Stimulated activated CD8-positive, alpha-beta memory T cell treated with anti-CD3 and anti-CD28 coated beads, Interleukin-7, amount 100 ng/mL, for 48 hours (primary cell): ENCODE results near the gene NKAIN4.
"Not testable (repeated sequence)": the region's sequence is repeated elsewhere in the genome, so short reads cannot be mapped to it uniquely, and the experiment has no call there.

Experiments used
- DNase-seq, 2 donors: peaks; one replicate each; pipeline ENCODE4 v3.0.0-alpha.2; 2020; ENCODE audit warnings: low read depth in 1 of 2; ENCODE audit errors: extremely low read depth in 1 of 2

The NKAIN4 gene

GRCh38 chr20:63238514-63239125 lies 15.6 kb downstream of the NKAIN4 start:
- no peak for DNase-seq

GRCh38 chr20:63238031-63238430 lies 16.2 kb downstream of the NKAIN4 start:
- DNase-seq, result no peak

- DNase-seq, result no peak
Measured at GRCh38 chr20:63236116-63236837, 18.0 kb downstream of the NKAIN4 start.

GRCh38 chr20:63235399-63235983 lies 18.8 kb downstream of the NKAIN4 start, which contains the start of gene BIRC7:
Gene BIRC7 (plus strand): TSS chr20:63235905. CDS start chr20:63236097, 192 bp downstream.
- DNase-seq, result no peak

GRCh38 chr20:63234693-63235398 lies 19.4 kb downstream of the NKAIN4 start:
- no peak for DNase-seq

GRCh38 chr20:63233924-63234323 lies 20.3 kb downstream of the NKAIN4 start:
- no peak for DNase-seq

GRCh38 chr20:63233061-63233344 lies 21.3 kb downstream of the NKAIN4 start:
- no peak for DNase-seq

- no peak for DNase-seq
Measured at GRCh38 chr20:63232235-63233060, 21.8 kb downstream of the NKAIN4 start.

- no peak for DNase-seq
Measured at GRCh38 chr20:63230800-63231268, 23.4 kb downstream of the NKAIN4 start.

GRCh38 chr20:63228806-63229205 lies 25.5 kb downstream of the NKAIN4 start:
- DNase-seq, result no peak

- no peak for DNase-seq
Measured at GRCh38 chr20:63227260-63227659, 27.0 kb downstream of the NKAIN4 start.

GRCh38 chr20:63226042-63226943 lies 28.0 kb downstream of the NKAIN4 start:
- DNase-seq, result no peak

GRCh38 chr20:63225082-63225454 lies 29.2 kb downstream of the NKAIN4 start:
- no peak for DNase-seq

GRCh38 chr20:63224412-63225081 lies 29.7 kb downstream of the NKAIN4 start:
- DNase-seq, result no peak

GRCh38 chr20:63223826-63224207 lies 30.4 kb downstream of the NKAIN4 start:
- no peak for DNase-seq

- DNase-seq, result no peak
Measured at GRCh38 chr20:63223121-63223825, 31.0 kb downstream of the NKAIN4 start.

GRCh38 chr20:63222541-63222940 lies 31.7 kb downstream of the NKAIN4 start:
- no peak for DNase-seq

- not testable (repeated sequence) for DNase-seq
Measured at GRCh38 chr20:63221400-63222053, 32.7 kb downstream of the NKAIN4 start.
